ENCODE measurements around the gene GRK6.

Gene GRK6

GRCh38 chr5:177455036-177455660 lies 28.7 kb downstream of the GRK6 start:
- peak; percentile 92 for DNase-seq

GRCh38 chr5:177455661-177456590 lies 29.4 kb downstream of the GRK6 start:
- peak; percentile 95 for DNase-seq

DNA sequence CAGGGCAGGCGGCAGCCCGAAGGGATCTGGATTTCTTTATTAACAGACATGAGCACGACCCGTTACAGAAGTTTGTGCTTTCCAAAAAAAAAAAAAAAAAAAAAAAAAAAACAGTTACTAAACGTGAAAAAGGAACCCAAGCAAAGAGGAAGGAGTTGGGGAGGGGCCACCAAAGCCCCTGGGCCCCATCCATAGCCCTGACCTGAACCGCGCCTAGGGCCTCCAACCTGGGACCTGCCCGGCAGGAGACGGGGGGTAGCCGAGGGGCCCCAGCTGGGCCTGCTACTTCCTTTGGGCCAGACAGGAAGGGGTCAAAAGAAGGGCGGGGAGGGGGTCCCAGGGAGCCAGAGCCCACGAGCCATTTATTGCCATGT lies 30.1 kb downstream of the GRK6 start:
- DNase-seq: no peak

DNA sequence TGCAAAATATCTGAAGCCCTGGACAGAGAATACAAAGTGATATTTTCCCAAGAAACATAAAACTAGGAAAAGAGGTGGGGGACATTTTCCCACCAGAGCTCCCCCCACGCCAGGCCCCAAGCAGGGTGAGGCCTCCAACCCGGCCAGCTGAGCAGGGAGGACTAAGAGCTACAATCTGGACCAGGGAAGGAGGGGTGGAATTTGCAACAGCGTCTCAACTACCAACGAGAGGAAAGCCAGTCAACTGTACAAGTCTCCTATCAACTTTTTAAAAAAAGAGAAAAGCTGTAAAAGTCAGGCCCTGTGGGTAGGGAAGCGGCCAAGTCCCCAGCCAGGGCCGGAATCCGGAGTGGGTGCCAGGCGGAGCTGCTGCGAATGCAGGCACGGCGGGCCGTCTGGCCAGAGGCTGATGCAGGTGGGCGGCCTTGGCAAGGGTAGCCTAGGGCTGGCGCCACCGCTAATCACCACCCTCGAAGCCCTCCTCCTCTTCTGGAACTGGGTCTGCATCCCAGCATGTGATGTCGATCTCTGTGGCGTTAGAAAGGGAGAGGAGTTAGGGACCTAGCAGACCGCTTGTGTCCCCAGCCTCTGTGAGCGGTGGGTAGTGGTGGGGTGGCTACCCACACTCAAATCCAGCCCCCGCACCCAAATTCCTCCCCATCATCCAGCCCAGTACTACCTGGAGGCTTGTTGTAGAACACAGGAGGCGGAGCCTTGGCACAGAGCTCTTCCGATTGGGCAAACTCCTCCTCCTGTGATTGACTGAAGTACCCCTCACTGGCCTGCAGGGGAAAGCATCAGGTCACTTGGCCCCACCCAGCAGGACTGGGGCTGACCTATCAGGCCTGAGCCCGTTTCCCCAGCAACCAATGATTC lies 30.7 kb downstream of the GRK6 start:
- DNase-seq: peak; percentile 77

GRCh38 chr5:177457852-177458681 lies 31.6 kb downstream of the GRK6 start:
- no peak for DNase-seq

DNA sequence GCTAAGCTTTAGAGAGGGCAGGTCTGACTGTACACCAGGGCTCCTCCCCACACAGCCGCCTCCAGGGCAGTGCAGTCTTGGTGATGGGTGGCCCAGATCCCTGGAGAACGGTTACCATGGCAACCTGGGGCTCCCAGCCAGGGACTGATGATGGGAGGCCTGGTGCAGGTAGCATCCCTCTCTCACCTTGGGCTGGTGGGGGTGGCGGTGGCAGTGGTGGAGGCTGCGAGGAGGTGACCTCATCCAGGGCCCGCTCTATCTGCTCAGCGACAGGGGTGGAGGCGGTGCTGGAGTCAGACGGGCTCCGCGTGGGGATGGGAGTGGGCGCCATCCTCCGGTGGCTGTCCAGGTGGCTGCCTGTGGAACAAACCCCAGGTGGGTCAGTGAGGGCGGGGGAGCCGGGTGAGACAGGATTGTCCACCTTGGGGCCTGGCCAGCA lies 32.5 kb downstream of the GRK6 start:
- DNase-seq: no peak

DNA sequence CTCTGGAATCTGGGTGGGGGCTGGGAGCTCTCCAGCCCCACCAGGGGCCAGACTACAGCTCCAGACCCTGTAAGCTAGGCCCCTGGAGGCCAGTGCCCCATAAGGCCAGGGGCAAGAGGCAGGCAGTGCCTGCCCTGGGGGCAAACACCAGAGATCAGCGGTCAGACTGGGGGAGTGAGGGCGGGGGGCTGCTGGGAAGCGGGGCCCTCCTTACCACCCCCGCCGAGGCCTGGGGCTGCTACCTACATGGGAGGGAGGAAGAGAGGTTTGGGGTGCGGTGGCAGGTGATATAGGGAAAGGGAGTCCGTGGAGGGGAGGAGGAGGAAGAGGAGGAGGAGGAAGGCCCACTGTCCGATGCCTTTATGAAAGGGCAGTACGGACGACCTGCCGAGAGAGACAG lies 32.9 kb downstream of the GRK6 start:
- DNase-seq: no peak

DNA sequence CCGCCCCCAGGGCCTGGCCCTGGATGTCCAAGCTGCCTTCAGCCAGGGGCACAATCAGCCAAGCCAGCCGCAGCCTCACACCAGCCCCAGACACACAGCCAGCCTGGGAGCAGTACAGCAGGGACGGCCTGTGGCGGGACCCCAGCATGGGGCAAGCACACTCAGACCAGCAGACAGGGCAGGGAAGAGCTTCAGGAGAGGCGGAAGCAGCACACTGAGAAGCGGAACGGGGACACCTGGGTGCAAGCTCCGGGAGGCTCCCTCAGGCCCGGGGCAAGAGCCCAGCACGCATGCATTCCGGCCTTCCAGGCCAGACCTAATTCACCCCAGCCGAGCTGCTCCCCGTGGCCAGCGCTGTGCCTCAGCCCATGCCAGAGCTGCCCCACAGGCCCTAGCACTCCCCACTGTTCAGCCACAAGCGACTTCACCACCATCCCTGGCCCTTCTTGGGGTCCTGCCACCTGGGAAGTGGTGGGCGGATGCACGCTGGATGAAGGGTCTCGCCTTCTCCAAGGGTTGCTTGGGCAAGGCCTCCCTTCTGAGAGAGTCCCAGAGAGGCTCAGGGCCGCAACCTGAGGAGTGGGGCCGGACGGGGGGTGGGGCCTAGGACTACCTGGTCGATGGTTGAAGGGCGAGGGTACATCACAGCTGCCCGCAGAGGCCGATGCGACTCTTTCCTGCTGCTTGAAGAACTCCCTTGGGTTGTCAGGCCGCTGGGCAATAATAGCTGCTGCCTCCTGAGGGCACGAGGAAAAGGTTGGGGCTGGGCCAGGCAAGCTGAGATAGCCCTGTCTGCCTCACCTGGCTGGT lies 33.5 kb downstream of the GRK6 start:
- no peak for DNase-seq

DNA sequence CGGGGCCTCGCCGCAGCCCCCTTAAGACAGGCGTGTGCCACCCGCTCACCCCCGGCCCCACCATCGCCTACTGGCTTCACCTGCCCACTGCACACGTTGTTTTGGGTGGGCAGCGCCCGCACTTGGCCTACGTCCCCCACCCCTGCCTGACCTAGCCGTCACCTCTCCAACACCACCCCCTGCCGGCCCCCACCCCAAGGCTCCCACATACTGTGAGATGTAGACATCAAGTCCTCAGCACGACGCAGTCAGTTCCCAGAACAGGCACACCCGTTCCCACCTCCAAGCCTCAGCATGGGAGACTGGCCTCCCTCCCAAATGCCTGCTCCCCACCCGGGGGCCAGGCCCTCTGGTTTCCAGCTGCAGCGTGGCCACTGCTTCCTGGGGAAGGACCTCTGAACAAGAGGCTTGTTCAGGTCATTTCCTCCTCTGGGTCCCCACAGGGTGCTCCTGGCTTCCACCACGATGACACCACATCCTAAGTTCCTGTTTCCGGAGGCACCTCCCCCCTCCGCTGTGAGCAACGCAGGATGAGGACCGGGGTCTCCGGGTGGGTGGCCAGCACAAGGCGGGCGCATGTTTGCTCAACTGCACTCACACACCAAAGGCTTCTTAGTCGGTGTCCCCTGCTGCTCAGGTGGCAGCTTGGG lies 35.7 kb downstream of the GRK6 start:
- DNase-seq: no peak

DNA sequence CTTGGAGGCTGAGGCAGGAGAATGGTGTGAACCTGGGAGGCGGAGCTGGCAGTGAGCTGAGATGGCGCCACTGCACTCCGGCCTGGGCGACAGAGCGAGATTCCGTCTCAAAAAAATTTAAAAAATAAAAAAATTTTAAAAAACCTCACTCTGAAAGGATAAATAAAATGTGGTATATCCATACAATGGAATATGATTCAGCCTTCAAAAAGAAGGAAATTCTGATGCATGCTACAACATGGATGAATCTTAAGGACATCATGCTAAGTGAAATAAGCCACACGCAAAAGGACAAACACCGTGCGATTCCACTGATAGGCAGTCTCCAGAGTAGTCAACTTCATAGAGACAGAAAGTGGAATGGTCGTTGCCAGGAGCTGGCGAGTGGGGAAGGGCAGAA lies 38.6 kb downstream of the GRK6 start:
- no peak for DNase-seq

DNA sequence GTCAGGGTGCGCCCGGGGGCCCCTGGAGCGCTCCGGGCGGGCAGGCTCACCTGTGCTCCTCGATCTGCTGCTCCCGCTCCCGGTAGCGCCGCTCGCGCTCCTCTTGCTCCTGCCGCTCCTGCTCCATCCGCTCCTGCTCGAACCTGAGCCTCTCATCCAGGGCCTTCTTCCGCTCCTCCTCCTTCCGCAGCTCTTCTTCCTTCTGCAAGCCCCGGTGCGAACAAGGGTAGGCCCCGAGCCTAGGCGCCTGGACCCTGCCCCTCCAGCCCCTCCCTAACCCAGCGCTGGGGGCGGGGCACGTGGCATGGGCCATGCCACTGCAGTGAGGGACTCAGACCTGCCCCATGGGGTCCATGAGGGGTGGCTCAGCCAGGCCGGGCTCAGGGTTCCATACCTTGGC lies 40.4 kb downstream of the GRK6 start:
- DNase-seq: no peak

DNA sequence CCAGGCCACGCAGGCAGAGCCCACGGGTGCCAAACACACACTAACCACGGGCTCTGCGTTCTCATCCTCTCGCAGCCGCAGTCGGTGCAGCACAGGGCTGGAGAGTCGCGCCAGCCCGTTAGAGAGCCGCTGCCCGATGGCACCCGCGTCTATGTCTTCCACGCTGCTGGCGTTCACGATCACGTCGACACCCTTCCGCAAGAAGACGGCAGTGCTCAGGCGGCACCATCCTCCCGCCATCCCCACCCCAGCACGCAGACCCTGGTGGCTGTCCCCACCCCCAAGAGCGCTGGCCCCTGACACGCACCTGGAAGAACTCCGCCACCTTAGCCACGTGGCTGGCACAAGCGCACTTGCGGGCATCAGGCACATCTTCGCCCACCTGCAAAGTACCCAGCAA lies 41.0 kb downstream of the GRK6 start:
- no peak for DNase-seq

DNA sequence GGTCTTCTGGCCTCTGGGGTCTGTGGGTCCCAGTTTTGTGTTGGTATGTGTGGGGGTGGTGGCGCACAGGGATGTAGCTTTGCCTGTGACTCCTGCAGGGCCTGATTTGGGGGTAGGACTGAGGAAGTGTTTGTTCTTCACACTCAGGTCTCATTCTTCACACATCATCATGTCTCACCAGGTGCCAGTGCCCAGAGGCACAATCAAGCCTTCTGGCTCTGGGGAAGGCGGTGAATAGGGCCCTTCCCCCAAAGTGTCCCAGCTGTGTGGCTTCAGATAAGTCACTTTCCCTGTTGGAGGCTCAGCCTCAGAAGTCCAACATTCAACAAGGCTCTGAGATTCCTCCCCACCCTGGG lies 41.8 kb downstream of the GRK6 start:
- no peak for DNase-seq

GRCh38 chr5:177468685-177469628 lies 42.5 kb downstream of the GRK6 start:
- DNase-seq: no peak

- DNase-seq: no peak
Observed at GRCh38 chr5:177469750-177470525, 43.5 kb downstream of the GRK6 start.

DNA sequence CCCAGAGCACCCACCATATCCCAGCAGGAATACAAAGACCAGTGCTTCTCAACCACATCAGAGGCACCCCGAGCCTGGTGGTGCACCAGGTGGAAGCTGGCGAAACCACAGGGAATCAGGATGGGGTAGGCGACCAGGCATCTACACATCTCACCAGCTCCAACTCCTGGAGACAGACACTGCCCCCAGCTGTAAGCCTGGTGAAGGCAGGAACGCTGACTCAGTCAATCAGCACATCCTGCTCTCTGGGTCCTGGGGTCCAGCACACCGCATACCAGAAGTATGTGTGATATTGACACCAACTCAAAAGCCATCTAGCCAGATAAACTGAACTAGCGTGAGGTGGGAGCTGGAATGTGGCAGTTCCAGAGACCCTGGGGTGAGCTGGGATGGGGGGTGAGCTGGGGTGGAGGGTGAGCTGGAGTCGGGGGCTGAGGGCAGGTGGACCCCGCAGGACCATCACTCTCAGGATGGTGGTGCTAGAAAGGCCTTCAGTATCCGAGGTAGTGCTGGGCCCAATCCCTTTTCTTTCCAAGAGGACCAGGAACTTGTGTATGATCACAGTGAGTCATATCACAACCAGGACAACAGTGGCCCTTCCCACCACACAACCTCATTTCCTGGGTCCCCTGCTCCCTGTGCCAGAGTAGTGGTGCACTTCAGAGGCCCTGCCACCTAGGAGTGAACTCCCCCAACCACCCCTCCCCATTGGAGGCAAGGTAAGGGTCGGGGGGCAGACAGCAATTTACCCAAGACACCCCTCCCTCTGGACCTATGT lies 44.5 kb downstream of the GRK6 start:
- DNase-seq: no peak

GRCh38 chr5:177471610-177472356 lies 45.3 kb downstream of the GRK6 start:
- no peak for DNase-seq

Data from activated CD4-positive, alpha-beta T cell treated with anti-CD3 and anti-CD28 coated beads, Interleukin-2, amount 50 U/mL, for 16 hours (primary cell).